Measurements from ENCODE around the gene KCNQ2. TPM values are rescaled to one million over a fixed set of nuclear protein-coding genes. Genes with fewer than 3 reads are reported as not detected.

Gene KCNQ2
- total RNA-seq, 1 donor from 2014 or later, result 14.6 TPM

DNA sequence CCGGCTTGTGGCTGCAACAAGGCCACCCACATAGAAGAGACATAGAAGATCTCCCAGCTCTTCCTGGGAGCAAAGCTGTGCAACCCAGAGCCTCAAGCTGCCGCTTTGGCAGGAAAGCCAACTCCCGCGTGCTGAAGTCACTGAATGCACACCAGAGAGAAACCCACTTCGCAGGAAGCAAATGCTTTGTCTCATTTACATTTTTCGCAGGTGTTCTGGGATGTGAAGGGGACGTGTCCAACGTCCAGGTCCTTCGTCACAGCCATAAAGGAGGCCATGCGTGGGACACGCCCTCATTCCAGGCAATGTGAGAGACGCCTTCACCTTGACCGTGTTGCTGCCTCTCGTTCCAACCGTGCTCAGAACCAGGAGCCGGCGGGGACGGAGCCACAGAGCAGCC is 24.4 kb downstream of the KCNQ2 start:
- H3K4me1 Mint-ChIP-seq (ENCODE audit: low read depth), result no peaks in the 10 kb centered on the region
- H3K36me3 Mint-ChIP-seq (ENCODE audit: insufficient read depth), result no peaks in the 10 kb centered on the region
- H3K27ac Mint-ChIP-seq, result peak overlapping the region; percentile 43
- DNase-seq (ENCODE audit: low spot score, unreplicated experiment), result no peak
- peaks cover 3% of the 10 kb centered on the region for H3K27me3 Mint-ChIP-seq
- no peaks in the 10 kb centered on the region for H3K9me3 Mint-ChIP-seq (ENCODE audit: low read depth)
- H3K4me3 Mint-ChIP-seq (ENCODE audit: low read depth), result no peak overlapping the region
- TF ChIP-seq, protein P1, sequence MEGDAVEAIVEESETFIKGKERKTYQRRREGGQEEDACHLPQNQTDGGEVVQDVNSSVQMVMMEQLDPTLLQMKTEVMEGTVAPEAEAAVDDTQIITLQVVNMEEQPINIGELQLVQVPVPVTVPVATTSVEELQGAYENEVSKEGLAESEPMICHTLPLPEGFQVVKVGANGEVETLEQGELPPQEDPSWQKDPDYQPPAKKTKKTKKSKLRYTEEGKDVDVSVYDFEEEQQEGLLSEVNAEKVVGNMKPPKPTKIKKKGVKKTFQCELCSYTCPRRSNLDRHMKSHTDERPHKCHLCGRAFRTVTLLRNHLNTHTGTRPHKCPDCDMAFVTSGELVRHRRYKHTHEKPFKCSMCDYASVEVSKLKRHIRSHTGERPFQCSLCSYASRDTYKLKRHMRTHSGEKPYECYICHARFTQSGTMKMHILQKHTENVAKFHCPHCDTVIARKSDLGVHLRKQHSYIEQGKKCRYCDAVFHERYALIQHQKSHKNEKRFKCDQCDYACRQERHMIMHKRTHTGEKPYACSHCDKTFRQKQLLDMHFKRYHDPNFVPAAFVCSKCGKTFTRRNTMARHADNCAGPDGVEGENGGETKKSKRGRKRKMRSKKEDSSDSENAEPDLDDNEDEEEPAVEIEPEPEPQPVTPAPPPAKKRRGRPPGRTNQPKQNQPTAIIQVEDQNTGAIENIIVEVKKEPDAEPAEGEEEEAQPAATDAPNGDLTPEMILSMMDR (IDR thresholded peaks at IDR 0.05; ENCODE audit: unreplicated experiment), result no peak

DNA sequence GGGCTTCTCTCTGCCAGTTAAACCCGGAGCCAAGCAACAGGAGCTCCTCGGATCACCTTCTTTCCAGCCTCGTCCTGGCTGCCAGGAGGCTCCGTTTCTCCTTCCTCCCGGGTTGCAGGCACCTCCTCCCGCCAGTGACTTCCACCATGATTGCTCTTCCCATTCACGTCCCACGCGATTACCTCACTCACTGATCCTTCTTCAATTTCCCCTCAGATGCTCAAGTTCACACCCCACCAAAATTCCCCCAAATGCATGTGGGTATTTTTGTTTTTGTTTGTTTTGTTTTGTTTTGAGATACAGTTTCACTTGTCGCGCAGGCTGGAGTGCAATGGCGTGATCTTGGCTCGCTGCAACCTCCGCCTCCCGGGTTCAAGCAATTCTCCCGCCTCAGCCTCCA is 25.1 kb downstream of the KCNQ2 start:
- H3K27me3 Mint-ChIP-seq, result peaks cover 3% of the 10 kb centered on the region
- TF ChIP-seq, protein P1 (IDR thresholded peaks at IDR 0.05; ENCODE audit: unreplicated experiment), result no peak
- no peaks in the 10 kb centered on the region for H3K9me3 Mint-ChIP-seq (ENCODE audit: low read depth)
- DNase-seq (ENCODE audit: low spot score, unreplicated experiment), result no peak
- H3K4me3 Mint-ChIP-seq (ENCODE audit: low read depth), result no peak overlapping the region
- no peak overlapping the region for H3K27ac Mint-ChIP-seq
- no peaks in the 10 kb centered on the region for H3K4me1 Mint-ChIP-seq (ENCODE audit: low read depth)
- no peaks in the 10 kb centered on the region for H3K36me3 Mint-ChIP-seq (ENCODE audit: insufficient read depth)

DNA sequence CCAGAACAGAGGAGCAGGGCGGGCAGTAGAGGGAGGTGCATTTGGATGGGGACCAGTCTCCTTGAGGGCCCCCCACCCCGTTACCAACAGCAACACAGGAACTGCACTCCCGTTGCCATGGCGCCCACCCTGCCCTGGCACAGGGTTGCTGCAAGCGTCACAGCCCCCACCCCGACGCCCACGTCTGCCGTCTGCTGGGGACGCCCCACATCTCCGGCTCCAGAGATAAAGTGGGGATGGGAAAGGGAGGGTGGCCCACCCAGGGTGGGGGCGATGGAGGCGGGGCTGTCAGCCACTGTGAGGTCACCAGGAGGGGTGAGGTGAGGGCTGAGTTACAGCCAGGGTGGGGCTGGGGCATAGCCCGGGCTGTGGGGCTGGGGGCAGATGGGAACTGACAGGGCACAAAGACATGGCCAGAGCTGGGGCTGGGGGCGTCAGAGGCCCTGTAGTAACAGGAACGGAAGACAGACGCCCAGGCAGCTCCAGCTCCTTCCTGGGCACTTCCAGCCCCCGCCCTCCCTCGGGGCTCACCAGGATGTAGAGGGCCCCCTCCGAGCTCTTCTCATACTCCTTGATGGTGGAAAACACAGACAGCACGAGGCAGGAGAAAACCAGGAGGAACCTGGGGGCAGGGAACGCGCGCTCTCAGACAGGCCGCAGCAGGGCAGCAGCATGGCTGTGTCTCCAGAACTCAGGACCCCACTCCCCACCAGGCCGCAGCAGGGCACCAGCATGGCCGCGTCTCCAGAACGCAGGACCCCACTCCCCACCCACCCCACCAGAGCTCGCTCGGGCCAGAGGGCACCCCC is 26.0 kb downstream of the KCNQ2 start:
- no peak for DNase-seq (ENCODE audit: low spot score, unreplicated experiment)
- TF ChIP-seq, protein P1 (IDR thresholded peaks at IDR 0.05; ENCODE audit: unreplicated experiment), result no peak
- Mint-ChIP-seq H3K36me3 (ENCODE audit: insufficient read depth) (no peaks in the 10 kb centered on the region), H3K27ac (no peak overlapping the region), H3K4me1 (ENCODE audit: low read depth) (no peaks in the 10 kb centered on the region), H3K4me3 (ENCODE audit: low read depth) (no peak overlapping the region), H3K27me3 (peaks cover 3% of the 10 kb centered on the region), H3K9me3 (ENCODE audit: low read depth) (no peaks in the 10 kb centered on the region)

DNA sequence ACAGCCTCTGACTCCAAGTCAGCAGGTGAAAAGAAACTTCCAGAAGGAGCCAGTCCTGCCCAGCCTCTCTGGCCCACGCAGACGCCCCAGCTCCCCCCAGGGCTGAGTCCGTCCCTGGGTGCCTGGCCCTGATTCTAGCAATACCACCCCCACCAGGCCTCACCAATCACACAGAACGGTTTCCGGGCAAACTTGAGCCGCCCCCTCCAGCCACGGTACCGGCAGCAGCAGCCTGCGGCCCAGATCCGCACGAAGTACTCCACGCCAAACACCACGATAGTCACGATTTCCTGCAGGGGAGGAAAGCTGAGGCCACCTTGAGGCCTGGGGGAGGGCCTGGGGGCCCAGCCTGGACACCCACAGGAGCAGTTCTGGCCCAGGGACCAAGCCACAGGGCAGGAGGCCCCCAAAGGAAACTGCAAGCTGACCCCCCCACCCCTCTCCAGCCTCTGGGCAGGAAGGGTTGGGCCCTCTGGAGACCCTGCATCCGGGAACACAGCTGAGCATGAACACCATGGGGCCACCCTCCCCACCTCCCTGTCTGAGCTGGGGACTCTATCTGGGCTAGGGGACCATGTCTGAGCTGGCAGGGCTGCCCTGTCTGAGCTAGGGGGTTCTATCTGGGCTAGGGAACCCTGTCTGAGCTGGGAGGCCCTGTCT is 27.2 kb downstream of the KCNQ2 start:
- H3K27me3 Mint-ChIP-seq, result peaks cover 3% of the 10 kb centered on the region
- H3K36me3 Mint-ChIP-seq (ENCODE audit: insufficient read depth), result no peaks in the 10 kb centered on the region
- DNase-seq (ENCODE audit: low spot score, unreplicated experiment), result no peak
- H3K4me1 Mint-ChIP-seq (ENCODE audit: low read depth), result no peaks in the 10 kb centered on the region
- no peaks in the 10 kb centered on the region for H3K9me3 Mint-ChIP-seq (ENCODE audit: low read depth)
- H3K4me3 Mint-ChIP-seq (ENCODE audit: low read depth), result no peak overlapping the region
- H3K27ac Mint-ChIP-seq, result peak overlapping the region; percentile 67
- TF ChIP-seq, protein P1 (IDR thresholded peaks at IDR 0.05; ENCODE audit: unreplicated experiment), result no peak

DNA sequence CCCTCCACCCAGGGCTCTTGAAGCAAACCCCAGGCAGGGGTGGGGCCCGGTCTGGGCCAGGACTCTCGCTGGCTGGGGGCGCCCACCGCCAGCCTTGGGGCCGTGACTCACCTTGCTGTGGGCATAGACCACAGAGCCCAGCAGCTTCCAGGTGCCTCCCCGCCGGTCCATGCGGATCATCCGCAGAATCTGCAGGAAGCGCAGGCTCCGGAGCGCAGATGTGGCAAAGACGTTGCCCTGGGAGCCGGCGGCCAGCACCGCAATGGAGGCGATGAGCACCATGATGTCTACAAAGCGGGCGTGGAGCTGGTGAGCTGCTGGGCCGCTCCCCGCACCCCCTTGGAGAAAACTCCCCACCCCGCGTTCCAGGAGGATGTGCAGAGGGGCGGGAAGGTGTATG is 27.9 kb downstream of the KCNQ2 start:
- H3K27ac Mint-ChIP-seq, result no peak overlapping the region
- H3K36me3 Mint-ChIP-seq (ENCODE audit: insufficient read depth), result no peaks in the 10 kb centered on the region
- no peaks in the 10 kb centered on the region for H3K4me1 Mint-ChIP-seq (ENCODE audit: low read depth)
- peaks cover 3% of the 10 kb centered on the region for H3K27me3 Mint-ChIP-seq
- no peak for DNase-seq (ENCODE audit: low spot score, unreplicated experiment)
- no peak overlapping the region for H3K4me3 Mint-ChIP-seq (ENCODE audit: low read depth)
- H3K9me3 Mint-ChIP-seq (ENCODE audit: low read depth), result no peaks in the 10 kb centered on the region
- TF ChIP-seq, protein P1 (IDR thresholded peaks at IDR 0.05; ENCODE audit: unreplicated experiment), result no peak
